ENCODE data around the gene CTNNAL1. TPM values are rescaled to one million over a fixed set of nuclear protein-coding genes. Genes with fewer than 3 reads are reported as not detected.
"Not testable (repeated sequence)": the region's sequence is repeated elsewhere in the genome, so short reads cannot be mapped to it uniquely, and the experiment has no call there.

Gene CTNNAL1
- total RNA-seq, 1 experiment from 2014 or later = 109 TPM

GRCh38 chr9:108933718-108934322 lies 79.5 kb downstream of the CTNNAL1 start, which contains the start of gene ELP1:
Gene ELP1 (minus strand): TSS chr9:108934124. CDS start chr9:108931146, 2,978 bp downstream.
- DNase-seq (ENCODE audit: low read depth) = peak; percentile 89

GRCh38 chr9:108933231-108933717 lies 80.0 kb downstream of the CTNNAL1 start:
- peak; percentile 3 for DNase-seq (ENCODE audit: low read depth)

DNA sequence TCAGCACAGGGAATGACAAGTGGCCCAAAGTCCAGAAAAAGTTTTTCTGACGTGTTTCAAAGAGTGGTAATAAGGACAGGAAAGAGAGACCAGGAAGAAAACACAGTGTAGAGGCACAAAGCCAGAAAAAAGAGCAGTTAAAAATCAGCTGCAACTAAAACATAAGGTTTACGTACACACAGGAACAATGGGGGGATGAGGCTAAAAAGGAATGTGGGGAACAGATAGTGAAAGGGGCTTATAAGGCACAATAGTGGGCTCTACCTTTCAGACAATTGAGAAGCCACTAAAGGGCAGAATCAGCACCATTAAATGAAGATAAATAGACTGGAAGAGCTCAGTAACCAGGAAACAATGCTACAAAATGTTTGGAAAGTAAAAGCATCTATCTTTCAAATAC lies 84.9 kb downstream of the CTNNAL1 start:
- DNase-seq (ENCODE audit: low read depth) = no peak

GRCh38 chr9:108924466-108924865 lies 88.8 kb downstream of the CTNNAL1 start:
- no peak for DNase-seq (ENCODE audit: low read depth)

DNA sequence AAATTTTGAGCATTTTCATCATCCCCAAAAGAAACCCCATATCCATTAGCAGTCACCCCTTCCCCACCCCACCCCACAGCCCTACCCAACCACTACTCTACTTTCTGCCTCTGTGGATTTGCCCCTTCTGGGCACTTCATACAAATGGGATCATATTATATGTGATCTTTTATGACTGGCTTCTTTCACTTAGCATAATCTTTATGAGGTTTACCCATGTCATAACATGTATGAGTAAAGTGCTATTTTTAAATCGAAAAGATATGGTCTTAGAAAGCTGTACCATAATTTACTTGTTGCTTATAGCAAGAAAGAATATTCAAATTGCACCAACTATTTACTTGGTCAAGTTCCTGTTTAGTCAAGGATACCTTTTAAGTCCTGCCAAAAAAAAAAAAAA lies 92.1 kb downstream of the CTNNAL1 start:
- no peak for DNase-seq (ENCODE audit: low read depth)

- DNase-seq (ENCODE audit: low read depth) = not testable (repeated sequence)
These were observed 92.9 kb downstream of the CTNNAL1 start for GRCh38 chr9:108920401-108920800.

GRCh38 chr9:108919517-108919916 lies 93.8 kb downstream of the CTNNAL1 start:
- no peak for DNase-seq (ENCODE audit: low read depth)

- no peak for DNase-seq (ENCODE audit: low read depth)
These were observed 99.9 kb downstream of the CTNNAL1 start for GRCh38 chr9:108913391-108913790.

DNA sequence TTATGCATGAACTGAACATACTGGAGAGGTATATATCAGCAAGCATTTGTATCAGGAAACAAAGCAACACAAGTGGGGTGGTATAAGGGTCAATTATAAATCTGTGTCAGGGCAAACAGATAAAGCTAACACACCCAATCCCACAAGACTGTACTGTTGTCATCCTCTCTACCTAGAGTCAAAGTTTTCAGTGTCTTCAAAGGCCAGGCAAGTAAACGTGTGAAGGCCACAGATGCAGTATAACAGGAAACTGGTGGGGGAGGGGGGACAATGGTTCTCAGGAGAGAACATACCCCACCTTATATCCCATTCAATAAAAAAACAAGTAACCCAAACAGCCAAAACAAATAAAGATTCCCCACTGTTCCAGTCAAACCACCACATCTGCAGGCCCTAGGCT lies 101.5 kb downstream of the CTNNAL1 start:
- no peak for DNase-seq (ENCODE audit: low read depth)

DNA sequence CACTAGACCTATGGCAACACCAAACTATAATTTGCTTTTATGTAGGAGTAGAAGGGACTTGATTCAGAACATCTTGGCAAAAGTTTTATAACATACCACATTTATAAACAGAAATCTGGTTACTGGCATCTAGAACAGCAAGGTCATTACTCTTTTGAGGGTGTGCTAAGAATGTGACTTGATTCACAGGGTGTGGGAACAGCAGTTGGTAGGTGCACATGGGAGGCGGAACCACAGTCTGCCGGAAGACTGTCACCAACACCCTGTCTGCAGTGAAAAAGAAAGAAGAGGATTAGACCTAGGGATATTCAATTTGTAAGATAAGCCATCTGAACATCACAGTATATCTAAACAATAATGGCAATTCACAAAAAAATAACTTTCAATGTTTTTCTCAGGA lies 102.4 kb downstream of the CTNNAL1 start:
- no peak for DNase-seq (ENCODE audit: low read depth)

DNA sequence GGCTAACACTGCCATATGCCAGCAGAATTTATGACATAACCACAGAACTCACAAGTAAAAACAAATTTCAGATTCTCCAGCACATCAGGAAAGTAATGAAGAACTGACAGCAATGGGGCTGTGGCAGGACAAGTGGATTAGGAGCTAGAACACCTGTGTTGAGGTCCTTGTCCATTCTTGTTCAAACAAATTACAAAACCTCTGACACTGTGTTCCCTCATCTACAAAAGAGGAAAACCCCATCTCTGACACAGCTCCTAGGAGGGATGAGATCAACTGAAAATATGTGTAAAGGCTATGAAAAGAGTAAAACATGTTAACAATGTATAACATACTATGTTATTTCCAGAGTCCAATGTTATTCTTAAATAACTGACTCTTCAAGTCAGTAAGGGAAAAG lies 102.9 kb downstream of the CTNNAL1 start:
- no peak for DNase-seq (ENCODE audit: low read depth)

DNA sequence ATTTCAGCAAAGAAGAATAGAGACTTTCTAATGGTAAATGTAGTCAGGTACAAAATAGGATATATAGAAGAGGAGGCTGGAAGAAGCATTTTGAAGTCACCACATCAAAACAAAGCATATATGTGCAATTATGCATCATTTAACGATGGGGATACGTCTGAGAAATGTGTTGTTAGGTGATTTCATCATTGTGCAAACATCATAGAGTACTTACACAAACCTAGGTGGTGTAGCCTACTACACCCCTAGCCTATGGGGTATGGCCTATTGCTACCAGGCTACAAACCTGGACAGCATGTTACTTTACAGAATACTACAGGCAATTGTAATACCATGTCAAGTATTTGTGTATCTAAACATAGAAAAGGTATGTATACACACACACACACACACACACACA lies 107.8 kb downstream of the CTNNAL1 start:
- DNase-seq (ENCODE audit: low read depth) = no peak

DNA sequence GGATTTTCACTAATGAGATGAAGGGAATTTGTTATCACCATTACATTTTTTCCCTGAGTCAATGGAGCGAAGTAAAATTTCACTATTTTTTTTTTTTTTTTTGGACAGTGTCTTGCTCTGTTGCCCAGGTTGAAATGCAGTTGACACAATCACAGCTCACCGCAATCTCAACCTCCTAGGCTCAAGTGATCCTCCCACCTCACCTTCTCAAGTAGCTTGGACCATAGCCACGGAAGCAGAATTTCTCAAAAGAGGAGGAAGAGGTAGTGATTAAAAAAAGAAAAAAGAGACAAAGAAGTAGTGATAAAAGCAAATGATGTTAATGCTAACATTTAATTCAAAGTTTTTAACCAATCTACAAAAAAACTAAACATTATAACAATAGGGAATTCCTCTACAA lies 109.1 kb downstream of the CTNNAL1 start:
- no peak for DNase-seq (ENCODE audit: low read depth)

GRCh38 chr9:108903420-108904103 lies 109.7 kb downstream of the CTNNAL1 start:
- no peak for DNase-seq (ENCODE audit: low read depth)

DNA sequence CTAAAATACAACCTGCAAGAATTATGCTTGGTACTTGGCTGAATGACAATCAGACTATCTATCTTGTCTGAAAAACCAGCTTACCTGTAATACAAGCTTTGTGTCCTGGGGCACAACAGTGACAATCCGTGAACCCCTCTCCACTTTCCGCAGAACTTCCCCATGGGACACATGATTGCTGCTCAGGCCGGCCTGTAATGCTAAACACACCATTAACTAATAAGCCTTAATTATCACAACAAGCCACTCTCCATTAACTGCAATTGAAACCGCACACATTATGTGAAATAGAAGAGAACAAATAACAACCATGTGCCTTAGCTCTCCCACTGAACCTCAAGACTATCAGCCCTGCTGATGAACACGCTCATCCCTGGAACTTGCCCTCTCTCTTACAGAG lies 113.1 kb downstream of the CTNNAL1 start:
- no peak for DNase-seq (ENCODE audit: low read depth)

- not testable (repeated sequence) for DNase-seq (ENCODE audit: low read depth)
These were observed 114.1 kb downstream of the CTNNAL1 start for GRCh38 chr9:108899023-108899695.

GRCh38 chr9:108897324-108898096 lies 115.8 kb downstream of the CTNNAL1 start:
- no peak for DNase-seq (ENCODE audit: low read depth)

DNA sequence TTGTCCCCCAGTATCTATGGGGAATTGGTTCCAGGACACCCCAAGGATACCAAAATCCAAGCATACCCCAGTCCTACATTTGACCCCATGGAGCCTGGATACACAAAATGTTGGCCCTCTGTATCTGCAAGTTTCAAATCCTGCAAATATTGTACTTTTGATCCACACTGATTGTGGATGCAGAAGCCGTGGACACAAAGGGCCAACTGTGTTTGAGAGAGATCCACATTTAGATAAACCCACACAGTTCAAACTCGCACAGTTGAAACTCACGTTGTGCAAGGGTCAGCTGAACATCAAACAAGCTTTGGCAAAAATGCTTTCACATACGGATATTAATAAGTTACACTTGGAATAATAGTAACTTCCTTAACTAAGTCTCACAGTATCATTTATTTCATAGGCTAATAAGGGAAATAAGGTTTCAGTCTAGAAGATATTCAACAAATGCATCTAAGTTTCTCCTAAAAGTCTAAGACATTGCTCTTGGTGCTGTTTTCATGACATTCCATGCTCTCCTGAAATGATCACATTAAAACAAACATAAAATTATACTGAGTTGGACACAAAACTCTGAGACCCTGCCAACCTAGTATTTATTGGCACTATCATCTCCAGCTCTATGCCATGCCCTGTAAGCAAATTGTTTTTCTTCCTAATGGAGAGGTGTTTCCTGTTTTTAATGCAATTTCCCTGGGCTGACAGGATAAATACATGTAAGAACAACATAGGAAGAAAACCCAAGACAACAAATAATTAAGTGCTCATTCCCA lies 118.9 kb downstream of the CTNNAL1 start:
- DNase-seq (ENCODE audit: low read depth) = no peak

All from HT1080 (cell line).